HepG2 (cell line): Measurements from ENCODE around the gene RIPK3. TPM values are rescaled to one million over a fixed set of nuclear protein-coding genes. Genes with fewer than 3 reads are reported as not detected.

Experiments
- MXI1 ChIP-seq: IDR thresholded peaks from 3 replicates; pipeline ENCODE4 v1.6.1; 2012; ENCODE audit warnings: low read depth, low read length, inconsistent platforms, borderline replicate concordance
- RARA ChIP-seq: IDR thresholded peaks from 2 replicates; pipeline ENCODE4 v1.6.1; 2016; ENCODE audit warnings: missing genetic modification reagents, missing compliant biosample characterization
- RBFOX2 ChIP-seq: fragments of 200-400 bp; formaldehyde crosslinking; IDR thresholded peaks from 2 replicates; pipeline ENCODE4 v1.6.1; 2017; ENCODE audit warnings: low read depth, mild to moderate bottlenecking, low read length
- SETDB1 ChIP-seq: sonication (generic); formaldehyde crosslinking; IDR thresholded peaks from 2 replicates; pipeline ENCODE4 v1.5.1; 2020; ENCODE audit warnings: missing genetic modification reagents, mild to moderate bottlenecking, borderline replicate concordance
- SNAPC2 ChIP-seq: sonication (generic); formaldehyde crosslinking; IDR thresholded peaks from 2 replicates; pipeline ENCODE4 v1.8.1; 2022; ENCODE audit warnings: mild to moderate bottlenecking, missing genetic modification reagents
- TCF12 ChIP-seq, 2 experiments: fragments of 450-650 bp in 1 of 2; sonication (generic) in 1 of 2; formaldehyde crosslinking in 1 of 2; IDR thresholded peaks; 2 replicates each; pipeline versions ENCODE4 v1.6.1 to v1.8.0; 2017 to 2022; ENCODE audit warnings: antibody characterized with exemption in 1 of 2, mild to moderate bottlenecking in 1 of 2, missing genetic modification reagents in 1 of 2, moderate library complexity in 1 of 2
- TEAD2 ChIP-seq: sonication (generic); formaldehyde crosslinking; IDR thresholded peaks from 2 replicates; pipeline ENCODE4 v1.9.0; 2021; ENCODE audit warnings: missing genetic modification reagents
- ZNF350 ChIP-seq: sonication (generic); formaldehyde crosslinking; IDR thresholded peaks from 2 replicates; pipeline ENCODE4 v1.4.0; 2020; ENCODE audit warnings: mild to moderate bottlenecking, low read depth, missing genetic modification reagents, borderline replicate concordance
- ZNF407 ChIP-seq: sonication (generic); formaldehyde crosslinking; IDR thresholded peaks from one replicate; pipeline ENCODE4 v1.5.1; 2020; ENCODE audit warnings: mild to moderate bottlenecking, missing genetic modification reagents; ENCODE audit errors: not compliant biosample characterization
- ZNF580 ChIP-seq: IDR thresholded peaks from 2 replicates; pipeline ENCODE4 v1.6.1; 2016; ENCODE audit warnings: low read depth, borderline replicate concordance
- ZNF703 ChIP-seq: sonication (generic); formaldehyde crosslinking; IDR thresholded peaks from 2 replicates; pipeline ENCODE4 v1.5.1; 2020; ENCODE audit warnings: missing genetic modification reagents, mild to moderate bottlenecking, moderate library complexity, borderline replicate concordance
- ZNF841 ChIP-seq: sonication (generic); formaldehyde crosslinking; IDR thresholded peaks from 2 replicates; pipeline ENCODE4 v1.8.1; 2023; ENCODE audit warnings: missing genetic modification reagents, borderline replicate concordance
- polyA plus RNA-seq, 8 experiments: library from polyadenylated mRNA; depleted of rRNA in 3 of 8; stranded (reverse) in 7 of 8; unstranded in 1 of 8; fragments of >200 nt; fragmentation: Illumina TruSeq in 4 of 8; extraction: Trizol in 4 of 8; gene quantifications; 2 replicates each; pipeline versions ENCODE4 v1.2.1 to v1.2.3, GENCODE V29; 2011 to 2016; ENCODE audit warnings: low read depth in 4 of 8, missing spikeins in 1 of 8, mixed read lengths in 1 of 8; ENCODE audit not compliant: insufficient read depth in 1 of 8
- total RNA-seq, 5 experiments: library from RNA; depleted of rRNA; stranded (reverse); fragments of >200 nt; fragmentation: Illumina TruSeq; extraction: Trizol; gene quantifications; 2 replicates each; pipeline ENCODE4 v1.2.3, GENCODE V29; 2016; ENCODE audit warnings: low read depth in 1 of 5
- TF ChIP-seq, protein P1 (sequence below): IDR thresholded peaks from 2 replicates; pipeline ENCODE4 v1.6.1; 2016; ENCODE audit warnings: low read depth, control low read depth
- TF ChIP-seq, protein P2 (sequence below): IDR thresholded peaks from 2 replicates; pipeline ENCODE4 v1.6.1; 2016; ENCODE audit warnings: missing compliant biosample characterization, missing genetic modification reagents, borderline replicate concordance

RIPK3 gene
- total and polyA plus RNA-seq, 2 of the 13 experiments (the other 11 are each of a cell fraction or from before 2014, with no cell fraction given), result not detected

DNA sequence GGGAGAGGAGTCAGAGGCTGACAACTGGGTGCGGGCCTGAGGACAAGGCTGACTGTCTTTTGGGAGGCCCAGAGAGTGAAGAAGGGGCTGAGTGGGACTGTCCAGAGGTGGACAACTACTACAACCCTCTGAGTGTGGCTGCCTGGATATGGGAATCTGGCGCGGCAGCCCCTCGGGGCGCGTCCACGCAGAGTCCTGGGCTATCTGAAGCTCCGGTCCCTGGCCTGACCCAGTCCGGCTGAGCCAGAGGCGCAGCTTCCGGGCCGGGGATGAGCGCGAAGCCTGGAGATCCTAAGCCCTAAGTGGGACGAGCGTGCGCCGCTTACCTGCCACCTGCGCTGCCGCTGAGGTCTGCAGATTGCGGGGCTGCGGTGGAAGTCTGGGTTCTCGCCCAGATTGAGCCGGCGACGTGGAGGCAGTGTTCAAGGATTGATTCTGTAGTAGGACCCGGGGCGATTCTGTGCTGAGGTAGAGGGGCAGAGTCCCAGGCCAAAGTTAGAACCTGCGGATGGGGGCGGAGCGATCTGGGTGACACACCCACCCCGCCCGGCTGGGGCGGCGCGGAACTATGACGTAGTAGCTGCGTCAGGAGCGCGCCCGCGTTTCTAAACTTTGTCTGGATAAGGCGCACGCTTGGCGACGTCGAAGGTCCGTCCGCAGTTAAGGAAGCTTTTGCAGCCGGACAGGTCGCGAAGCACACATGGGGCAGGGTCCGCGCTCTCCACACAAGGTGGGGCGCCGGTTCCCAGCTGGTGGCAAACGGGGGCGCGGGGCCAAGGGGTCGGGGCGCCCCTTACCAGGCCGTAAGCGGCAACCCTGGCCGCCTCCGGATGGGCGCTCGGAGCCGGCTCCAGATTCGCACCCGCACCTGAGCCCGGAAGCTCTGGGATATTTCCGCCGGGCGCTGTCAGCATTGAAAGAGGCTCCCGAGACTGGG lies 40.3 kb downstream of the RIPK3 start, which contains the start of the genes DHRS1 and NOP9 (continued):
- TF ChIP-seq TCF12 (IDR thresholded peaks at IDR 0.05) (no peak), TCF12 (CRISPR knock-in tag; IDR thresholded peaks at IDR 0.05) (peak; percentile 55; the same call in 1 of the 2 replicates), ZNF580 (CRISPR knock-in tag) (peak; percentile 94; the same call in 1 of the 2 replicates), TEAD2 (peak; percentile 84), SETDB1 (no peak), ZNF350 (peak; percentile 99), SNAPC2 (CRISPR knock-in tag) (peak; percentile 82; the same call in 1 of the 2 replicates), ZNF703 (CRISPR knock-in tag) (no peak), RBFOX2 (peak; percentile 94), ZNF841 (no peak), MXI1 (peak; percentile 99), ZNF407 (CRISPR knock-in tag) (peak; percentile 99), RARA (peak; percentile 71)
- TF ChIP-seq, protein P1, sequence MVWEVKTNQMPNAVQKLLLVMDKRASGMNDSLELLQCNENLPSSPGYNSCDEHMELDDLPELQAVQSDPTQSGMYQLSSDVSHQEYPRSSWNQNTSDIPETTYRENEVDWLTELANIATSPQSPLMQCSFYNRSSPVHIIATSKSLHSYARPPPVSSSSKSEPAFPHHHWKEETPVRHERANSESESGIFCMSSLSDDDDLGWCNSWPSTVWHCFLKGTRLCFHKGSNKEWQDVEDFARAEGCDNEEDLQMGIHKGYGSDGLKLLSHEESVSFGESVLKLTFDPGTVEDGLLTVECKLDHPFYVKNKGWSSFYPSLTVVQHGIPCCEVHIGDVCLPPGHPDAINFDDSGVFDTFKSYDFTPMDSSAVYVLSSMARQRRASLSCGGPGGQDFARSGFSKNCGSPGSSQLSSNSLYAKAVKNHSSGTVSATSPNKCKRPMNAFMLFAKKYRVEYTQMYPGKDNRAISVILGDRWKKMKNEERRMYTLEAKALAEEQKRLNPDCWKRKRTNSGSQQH (CRISPR knock-in tag), result peak; percentile 98
- TF ChIP-seq, protein P2, sequence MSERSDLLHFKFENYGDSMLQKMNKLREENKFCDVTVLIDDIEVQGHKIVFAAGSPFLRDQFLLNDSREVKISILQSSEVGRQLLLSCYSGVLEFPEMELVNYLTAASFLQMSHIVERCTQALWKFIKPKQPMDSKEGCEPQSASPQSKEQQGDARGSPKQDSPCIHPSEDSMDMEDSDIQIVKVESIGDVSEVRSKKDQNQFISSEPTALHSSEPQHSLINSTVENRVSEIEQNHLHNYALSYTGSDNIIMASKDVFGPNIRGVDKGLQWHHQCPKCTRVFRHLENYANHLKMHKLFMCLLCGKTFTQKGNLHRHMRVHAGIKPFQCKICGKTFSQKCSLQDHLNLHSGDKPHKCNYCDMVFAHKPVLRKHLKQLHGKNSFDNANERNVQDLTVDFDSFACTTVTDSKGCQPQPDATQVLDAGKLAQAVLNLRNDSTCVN, result peak; percentile 92
